GM18858 (cell line): Measurements from ENCODE around the gene SPDL1.

Source experiments
- ATAC-seq: cut with Tn5 transposase; IDR thresholded peaks from one replicate; pipeline ENCODE4 v1.9.1; 2021; ENCODE audit not compliant: unreplicated experiment

SPDL1 gene

GRCh38 chr5:169628892-169629291 lies 45.3 kb downstream of the SPDL1 start:
- no peak for ATAC-seq

- ATAC-seq: no peak
Observed at GRCh38 chr5:169629847-169630548, 46.4 kb downstream of the SPDL1 start.

- no peak for ATAC-seq
Observed at GRCh38 chr5:169631360-169631759, 47.8 kb downstream of the SPDL1 start.

GRCh38 chr5:169632946-169633345 lies 49.4 kb downstream of the SPDL1 start:
- no peak for ATAC-seq

GRCh38 chr5:169634606-169635005 lies 51.0 kb downstream of the SPDL1 start:
- ATAC-seq: no peak

GRCh38 chr5:169635936-169636335 lies 52.4 kb downstream of the SPDL1 start:
- ATAC-seq: no peak

- ATAC-seq: no peak
Observed at GRCh38 chr5:169636477-169637084, 53.0 kb downstream of the SPDL1 start.

- ATAC-seq: peak; percentile 86
Observed at GRCh38 chr5:169637085-169637548, 53.5 kb downstream of the SPDL1 start, which contains the start of gene DOCK2. DOCK2 (plus strand) TSS chr5:169637275; CDS start chr5:169637327, 52 bp downstream.

GRCh38 chr5:169637549-169638121 lies 54.1 kb downstream of the SPDL1 start:
- ATAC-seq: peak; percentile 52

- ATAC-seq: no peak
Observed at GRCh38 chr5:169641253-169641652, 57.7 kb downstream of the SPDL1 start.

GRCh38 chr5:169646856-169647255 lies 63.3 kb downstream of the SPDL1 start:
- peak; percentile 35 for ATAC-seq

- no peak for ATAC-seq
Observed at GRCh38 chr5:169647566-169647965, 64.0 kb downstream of the SPDL1 start.

- ATAC-seq: no peak
Observed at GRCh38 chr5:169648725-169649310, 65.2 kb downstream of the SPDL1 start.

- no peak for ATAC-seq
Observed at GRCh38 chr5:169649486-169649885, 65.9 kb downstream of the SPDL1 start.

GRCh38 chr5:169650701-169651331 lies 67.2 kb downstream of the SPDL1 start:
- peak; percentile 64 for ATAC-seq

- no peak for ATAC-seq
Observed at GRCh38 chr5:169651526-169651925, 68.0 kb downstream of the SPDL1 start.

GRCh38 chr5:169652057-169652456 lies 68.5 kb downstream of the SPDL1 start:
- no peak for ATAC-seq

GRCh38 chr5:169653091-169653490 lies 69.5 kb downstream of the SPDL1 start:
- ATAC-seq: no peak
